Large intestine (tissue), 3 donors: ENCODE data around the gene TMEM184B. TPM values are rescaled to one million over a fixed set of nuclear protein-coding genes. Genes with fewer than 3 reads are reported as not detected.

Experiments
- DNase-seq, 2 donors: peaks; one replicate each; pipeline versions ENCODE4 v3.0.0 to v3.0.0-alpha.2; 2013
- H3K27ac ChIP-seq: one replicate; pipeline ENCODE4 v1.5.1; 2013; ENCODE audit warnings: low read length
- H3K27me3 ChIP-seq: 2 replicates; pipeline ENCODE4 v1.6.1; 2013; ENCODE audit warnings: low read length; ENCODE audit not compliant: control insufficient read depth, insufficient read depth
- H3K36me3 ChIP-seq: 2 replicates; pipeline ENCODE4 v1.6.1; 2013; ENCODE audit warnings: low read length; ENCODE audit not compliant: control insufficient read depth, insufficient read depth
- H3K4me1 ChIP-seq: one replicate; pipeline ENCODE4 v1.6.1; 2013; ENCODE audit warnings: low read length; ENCODE audit not compliant: control insufficient read depth, insufficient read depth
- H3K4me3 ChIP-seq: one replicate; pipeline ENCODE4 v1.5.1; 2013; ENCODE audit warnings: low read length
- H3K9me3 ChIP-seq: one replicate; pipeline ENCODE4 v1.6.1; 2013; ENCODE audit warnings: mild to moderate bottlenecking, low read depth, low read length, moderate library complexity; ENCODE audit not compliant: control insufficient read depth
- WGBS: methylation state at CpG from one replicate; pipeline ENCODE4 v1.1.5; 2013; ENCODE audit warnings: low lambda C conversion rate; ENCODE audit not compliant: insufficient coverage; 5-methylcytosine and 5-hydroxymethylcytosine counted together
- polyA plus RNA-seq: library from polyadenylated mRNA; unstranded; fragments of 120-200 nt; gene quantifications from one replicate; pipeline ENCODE4 v1.2.1, GENCODE V29; 2013

Gene TMEM184B
- polyA plus RNA-seq, 1 donor = 56.5 TPM

GRCh38 chr22:38282397-38282796 lies 9.6 kb upstream of the TMEM184B start:
- H3K9me3 ChIP-seq = no peaks in the 10 kb centered on the region
- no peaks in the 10 kb centered on the region for H3K27me3 ChIP-seq
- DNase-seq = no peak
- H3K4me1 ChIP-seq = peaks cover 25% of the 10 kb centered on the region
- 100% methylated on average over 1 of the region's 9 CpGs for WGBS
- no peaks in the 10 kb centered on the region for H3K36me3 ChIP-seq
- peak overlapping the region; percentile 66 for H3K27ac ChIP-seq
- H3K4me3 ChIP-seq = no peak overlapping the region

GRCh38 chr22:38276166-38276565 lies 3.4 kb upstream of the TMEM184B start:
- Histone ChIP-seq H3K9me3 (no peaks in the 10 kb centered on the region), H3K4me3 (no peak overlapping the region), H3K36me3 (peaks cover under 1% of the 10 kb centered on the region), H3K27me3 (no peaks in the 10 kb centered on the region), H3K4me1 (peaks cover 11% of the 10 kb centered on the region), H3K27ac (no peak overlapping the region)
- no peak for DNase-seq
- WGBS = no CpG with 5 or more reads among the region's 2 CpGs

DNA sequence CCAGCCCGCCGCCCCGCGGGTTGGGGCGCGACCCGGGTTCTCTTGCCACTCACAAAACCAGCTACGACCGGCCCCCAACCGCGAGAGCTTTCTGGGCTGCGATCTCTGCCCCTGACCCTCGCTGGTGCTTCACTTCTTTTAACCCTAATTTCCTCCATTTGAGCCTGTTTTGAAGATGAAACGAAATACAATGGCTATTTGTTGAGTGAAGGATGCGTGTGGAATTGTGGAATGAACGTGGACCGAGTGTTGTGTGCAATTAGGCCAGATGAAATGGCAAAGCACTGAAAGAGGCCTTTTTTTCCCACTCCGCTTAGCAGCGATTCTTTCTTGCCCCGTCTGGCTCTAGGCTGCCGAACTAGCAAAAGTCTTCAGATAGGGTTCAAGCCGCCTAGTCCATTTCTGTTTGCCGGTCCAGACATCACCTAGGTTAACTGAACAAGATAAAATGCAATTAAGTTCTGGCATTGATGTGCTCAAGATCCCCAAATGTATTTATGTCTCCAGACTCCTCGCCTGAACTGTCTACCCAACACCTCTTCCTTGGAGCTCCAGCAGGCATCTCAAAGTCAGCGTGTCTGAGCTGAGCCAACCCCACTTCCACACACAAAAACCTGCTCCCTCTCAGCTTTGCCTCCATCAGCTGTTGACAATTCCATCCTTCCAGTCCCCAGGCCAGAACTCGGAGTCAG lies 471 bp upstream of the TMEM184B start:
- H3K4me3 ChIP-seq = peak overlapping the region; percentile 58
- WGBS = no CpG with 5 or more reads among the region's 26 CpGs
- no peaks in the 10 kb centered on the region for H3K27me3 ChIP-seq
- no peak for DNase-seq
- peak overlapping the region; percentile 54 for H3K27ac ChIP-seq
- peaks cover 8% of the 10 kb centered on the region for H3K36me3 ChIP-seq
- H3K9me3 ChIP-seq = no peaks in the 10 kb centered on the region
- peaks cover 15% of the 10 kb centered on the region for H3K4me1 ChIP-seq

DNA sequence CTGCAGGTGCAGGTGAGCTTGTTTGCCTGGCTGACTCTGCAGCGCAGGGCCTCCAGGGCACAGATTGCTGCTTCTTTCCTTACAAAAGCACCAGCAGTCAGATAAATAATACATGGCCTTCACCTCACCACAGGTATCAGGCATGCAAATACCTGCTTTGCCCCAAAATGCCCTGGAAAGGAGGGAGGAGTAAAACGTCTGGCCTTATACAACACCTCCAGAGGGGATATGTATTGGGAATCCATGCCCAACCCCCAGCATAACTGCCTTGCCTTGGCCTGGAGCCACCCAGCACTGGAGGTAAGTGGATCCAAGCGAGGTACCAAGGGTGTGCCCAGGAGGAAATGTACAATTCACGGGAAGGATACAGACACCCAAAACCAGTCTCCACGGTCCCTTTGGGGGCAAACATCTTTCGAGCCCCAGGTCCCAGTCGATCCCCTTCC lies 860 bp downstream of the TMEM184B start:
- H3K36me3 ChIP-seq = peaks cover 8% of the 10 kb centered on the region
- H3K27me3 ChIP-seq = no peaks in the 10 kb centered on the region
- no peaks in the 10 kb centered on the region for H3K9me3 ChIP-seq
- no CpG with 5 or more reads among the region's 7 CpGs for WGBS
- H3K4me1 ChIP-seq = peaks cover 15% of the 10 kb centered on the region
- peak overlapping the region; percentile 71 for H3K4me3 ChIP-seq
- peak overlapping the region; percentile 30 for H3K27ac ChIP-seq
- DNase-seq = peak in 1 of 2 donors; percentile 59

DNA sequence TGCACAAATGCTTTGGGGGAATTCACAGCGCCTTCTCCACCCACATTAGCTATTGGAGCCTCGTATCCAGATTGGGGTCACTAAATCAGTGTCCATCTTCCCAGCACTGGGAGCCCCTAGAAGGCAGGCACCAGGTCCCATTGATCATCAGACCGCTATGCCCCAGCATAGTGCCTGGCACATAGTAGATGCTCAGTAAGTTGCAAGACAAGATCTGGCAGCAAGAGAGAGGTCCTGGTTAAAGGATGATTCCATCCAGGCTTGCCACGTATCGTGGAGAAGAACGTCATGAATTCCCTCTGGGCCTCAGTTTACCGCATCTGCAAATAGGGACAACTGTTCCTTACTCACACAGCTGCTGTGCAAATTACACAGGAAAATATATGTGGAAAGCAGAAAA lies 1.7 kb downstream of the TMEM184B start:
- no peak for DNase-seq
- no peaks in the 10 kb centered on the region for H3K27me3 ChIP-seq
- H3K9me3 ChIP-seq = no peaks in the 10 kb centered on the region
- WGBS = no CpG with 5 or more reads among the region's 7 CpGs
- H3K27ac ChIP-seq = no peak overlapping the region
- H3K4me1 ChIP-seq = peaks cover 20% of the 10 kb centered on the region
- H3K4me3 ChIP-seq = no peak overlapping the region
- H3K36me3 ChIP-seq = peaks cover 8% of the 10 kb centered on the region

DNA sequence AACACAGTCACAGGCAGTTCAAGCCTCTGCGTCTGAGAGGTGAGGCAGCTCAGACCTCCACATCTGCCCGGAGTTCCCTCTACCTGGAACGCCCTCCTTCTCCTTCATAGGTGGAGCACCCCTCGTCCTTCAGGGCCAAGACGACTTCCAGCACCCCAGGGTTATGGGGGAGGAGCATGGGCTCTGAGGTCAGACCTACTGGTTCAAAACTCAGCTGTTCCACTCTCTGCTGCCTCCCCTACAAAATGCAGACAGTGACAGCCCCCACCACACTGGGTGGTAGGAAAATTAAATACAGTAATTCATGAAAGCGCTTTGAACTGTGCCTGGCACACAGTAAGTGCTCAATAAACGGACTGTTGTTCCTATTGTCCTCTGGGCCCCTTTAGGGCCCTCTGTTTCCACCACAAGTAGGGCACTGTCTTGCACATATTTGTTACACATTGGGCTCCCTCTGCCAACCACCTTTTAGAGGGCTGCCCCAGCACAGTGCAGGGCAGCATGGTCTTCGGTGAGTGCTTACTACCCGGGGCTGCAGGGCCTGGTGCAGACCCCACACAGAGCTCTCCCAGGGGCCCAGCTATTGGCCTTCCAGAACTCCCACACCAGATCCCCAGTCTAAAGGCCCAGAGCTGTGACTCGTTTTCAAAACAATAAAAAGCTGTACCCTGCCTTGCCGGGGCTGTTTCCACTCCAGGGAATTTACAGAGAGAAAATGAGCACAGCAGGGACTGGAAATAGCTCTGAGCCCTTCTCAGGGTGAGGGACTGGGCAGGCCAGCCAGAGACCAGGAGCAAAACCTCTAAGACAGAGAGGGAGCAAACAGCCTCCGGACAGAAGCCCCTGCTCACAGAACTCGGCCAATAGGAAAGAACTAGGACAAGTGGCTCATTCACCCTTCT lies 2.5 kb downstream of the TMEM184B start:
- no peaks in the 10 kb centered on the region for H3K9me3 ChIP-seq
- no CpG with 5 or more reads among the region's 13 CpGs for WGBS
- H3K27me3 ChIP-seq = no peaks in the 10 kb centered on the region
- no peak overlapping the region for H3K4me3 ChIP-seq
- H3K4me1 ChIP-seq = peaks cover 24% of the 10 kb centered on the region
- no peak for DNase-seq
- H3K27ac ChIP-seq = no peak overlapping the region
- peaks cover 8% of the 10 kb centered on the region for H3K36me3 ChIP-seq

GRCh38 chr22:38269466-38269865 lies 3.3 kb downstream of the TMEM184B start:
- no peak overlapping the region for H3K4me3 ChIP-seq
- no peaks in the 10 kb centered on the region for H3K27me3 ChIP-seq
- H3K27ac ChIP-seq = no peak overlapping the region
- H3K4me1 ChIP-seq = peaks cover 24% of the 10 kb centered on the region
- no peaks in the 10 kb centered on the region for H3K9me3 ChIP-seq
- peaks cover 8% of the 10 kb centered on the region for H3K36me3 ChIP-seq
- no CpG with 5 or more reads among the region's 7 CpGs for WGBS
- no peak for DNase-seq

DNA sequence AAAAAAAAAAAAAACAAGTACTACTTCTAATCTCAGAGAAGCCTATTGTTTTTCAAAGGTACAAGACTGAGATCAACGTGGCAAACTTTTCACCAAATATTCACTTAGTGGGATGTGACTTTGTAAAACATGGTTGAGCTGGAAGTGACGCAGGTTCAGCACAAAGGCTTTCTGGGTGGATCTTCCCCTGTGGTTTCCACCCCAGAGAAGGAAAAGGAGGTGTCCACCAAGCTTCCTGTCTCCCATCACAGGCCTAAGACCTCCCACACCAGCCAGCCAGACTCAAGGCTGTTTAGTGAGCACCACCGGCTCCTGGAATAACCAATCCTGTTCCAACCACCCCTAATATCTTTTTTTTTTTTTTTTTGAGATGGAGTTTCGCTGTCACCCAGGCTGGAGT lies 5.7 kb downstream of the TMEM184B start:
- no peak overlapping the region for H3K4me3 ChIP-seq
- no peaks in the 10 kb centered on the region for H3K27me3 ChIP-seq
- H3K4me1 ChIP-seq = peaks cover 27% of the 10 kb centered on the region
- peak in 1 of 2 donors; percentile 29 for DNase-seq
- no peak overlapping the region for H3K27ac ChIP-seq
- no CpG with 5 or more reads among the region's 4 CpGs for WGBS
- H3K36me3 ChIP-seq = peaks cover 13% of the 10 kb centered on the region
- no peaks in the 10 kb centered on the region for H3K9me3 ChIP-seq

GRCh38 chr22:38266120-38266519 lies 6.7 kb downstream of the TMEM184B start:
- Histone ChIP-seq H3K4me1 (peaks cover 28% of the 10 kb centered on the region), H3K27ac (no peak overlapping the region), H3K9me3 (no peaks in the 10 kb centered on the region), H3K27me3 (no peaks in the 10 kb centered on the region), H3K36me3 (peaks cover 12% of the 10 kb centered on the region), H3K4me3 (no peak overlapping the region)
- WGBS = no CpG with 5 or more reads among the region's 8 CpGs
- peak in 1 of 2 donors; percentile 55 for DNase-seq

GRCh38 chr22:38264322-38264843 lies 8.4 kb downstream of the TMEM184B start:
- no peak overlapping the region for H3K27ac ChIP-seq
- H3K4me1 ChIP-seq = peaks cover 33% of the 10 kb centered on the region
- H3K4me3 ChIP-seq = no peak overlapping the region
- H3K27me3 ChIP-seq = no peaks in the 10 kb centered on the region
- DNase-seq = no peak
- WGBS = no CpG with 5 or more reads among the region's 6 CpGs
- no peaks in the 10 kb centered on the region for H3K9me3 ChIP-seq
- peaks cover 10% of the 10 kb centered on the region for H3K36me3 ChIP-seq
